HG03196 (cell line): Measurements from ENCODE around the gene RBM19.
"Not testable (repeated sequence)": the region's sequence is repeated elsewhere in the genome, so short reads cannot be mapped to it uniquely, and the experiment has no call there.

Source experiments
- ATAC-seq: cut with Tn5 transposase; IDR thresholded peaks from one replicate; pipeline ENCODE4 v1.9.1; 2021; ENCODE audit not compliant: unreplicated experiment

The RBM19 gene

GRCh38 chr12:113908584-113909100 is 57.5 kb downstream of the RBM19 start:
- no peak for ATAC-seq

DNA sequence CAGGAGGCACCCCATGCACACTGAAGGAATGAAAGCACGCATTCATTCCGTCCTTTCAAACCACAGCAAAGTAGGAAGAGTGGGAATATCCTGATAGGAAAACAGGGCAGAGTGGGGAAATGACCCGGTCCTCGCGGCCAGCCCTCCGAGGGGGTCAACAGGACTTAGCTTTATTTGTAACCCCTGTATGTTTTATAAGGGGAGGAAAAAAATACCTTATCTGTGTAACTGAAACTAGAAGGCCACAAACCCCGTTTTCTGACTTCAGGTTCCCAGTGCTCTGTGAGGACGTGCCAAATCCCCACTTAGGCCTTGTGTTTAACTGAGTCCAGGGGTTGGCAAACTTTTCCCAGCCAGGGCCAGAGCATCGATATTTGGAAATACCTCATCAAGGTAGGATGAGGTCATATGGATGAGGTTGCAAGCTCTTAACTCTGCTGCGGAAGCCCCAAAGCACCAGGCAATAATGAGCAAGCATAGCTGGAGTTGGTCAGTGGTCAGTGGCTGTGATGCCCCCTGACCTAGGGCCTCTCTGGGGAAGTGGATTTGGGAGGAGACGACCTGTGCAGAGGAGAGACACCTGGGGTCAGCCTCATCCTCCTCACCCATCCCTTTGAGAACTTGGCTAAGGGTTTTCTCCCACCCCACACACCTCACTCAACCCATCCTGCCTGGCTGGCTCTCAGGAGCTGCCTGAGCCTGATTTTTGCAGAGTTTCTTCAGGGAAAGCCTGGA is 58.5 kb downstream of the RBM19 start:
- ATAC-seq = no peak

- ATAC-seq = no peak
These were observed 59.5 kb downstream of the RBM19 start for GRCh38 chr12:113906411-113907200.

DNA sequence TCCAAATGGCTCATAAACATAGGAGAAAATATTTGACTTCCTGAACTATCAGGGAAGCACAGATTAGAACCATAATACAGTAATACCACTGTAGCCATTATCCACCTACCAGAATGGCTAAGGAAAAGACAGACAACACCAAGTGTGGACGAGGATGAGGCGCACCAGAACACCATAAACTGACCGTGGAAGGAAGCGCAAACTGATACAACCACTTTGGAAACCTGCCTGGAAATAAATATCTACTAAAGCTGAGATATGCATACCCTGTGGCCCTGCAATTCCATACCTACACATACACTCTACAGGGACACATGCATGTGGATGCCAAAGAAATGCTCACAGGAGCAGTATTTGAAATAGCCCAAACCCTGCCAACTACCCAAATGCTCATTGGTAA is 60.3 kb downstream of the RBM19 start:
- no peak for ATAC-seq

- ATAC-seq = no peak
These were observed 62.7 kb downstream of the RBM19 start for GRCh38 chr12:113903381-113903863.

GRCh38 chr12:113901319-113901718 is 64.8 kb downstream of the RBM19 start:
- not testable (repeated sequence) for ATAC-seq

GRCh38 chr12:113900716-113901115 is 65.4 kb downstream of the RBM19 start:
- no peak for ATAC-seq

DNA sequence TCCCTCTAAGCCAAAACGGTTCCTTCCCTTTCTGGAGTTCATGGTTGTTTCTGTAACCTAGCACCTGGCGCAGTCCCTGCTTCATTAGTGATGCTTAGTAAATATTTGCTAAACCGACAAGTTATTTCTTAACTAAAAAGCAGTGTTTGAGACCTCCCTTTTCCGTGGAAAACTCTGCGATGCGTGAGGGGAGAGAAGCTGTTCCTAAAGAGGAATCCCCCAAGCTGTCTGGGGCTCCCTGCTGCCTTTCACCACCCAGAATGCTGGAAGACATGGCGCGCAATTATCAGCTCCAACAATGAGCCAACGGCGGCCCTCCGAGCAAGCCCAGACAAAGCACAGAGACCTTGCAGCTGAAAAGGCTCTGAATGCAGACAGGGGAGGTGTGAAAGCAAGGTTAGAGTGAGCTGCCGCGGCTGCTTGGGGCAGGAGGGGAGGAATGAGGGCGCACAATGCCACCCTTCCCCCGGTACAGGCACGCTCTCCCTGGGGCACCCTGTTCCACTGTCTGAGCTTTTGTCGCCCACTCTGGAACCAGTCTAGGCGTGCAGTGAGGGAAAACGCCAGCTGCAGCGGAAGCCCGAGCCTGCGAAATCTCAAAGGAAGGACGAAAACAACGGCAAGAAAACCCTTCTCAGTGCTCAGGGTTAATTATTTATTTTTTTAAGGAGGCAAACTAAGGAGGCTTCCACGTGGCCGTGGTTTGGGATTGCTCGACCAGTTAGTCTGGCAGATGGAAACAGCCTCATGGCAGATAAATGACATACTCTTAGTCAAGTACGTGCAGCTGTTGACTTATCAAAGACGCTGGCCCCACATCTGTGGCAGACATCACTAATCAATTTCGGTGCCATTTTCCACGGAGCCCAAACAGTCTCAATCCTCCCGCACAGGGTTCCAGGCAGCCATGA is 66.3 kb downstream of the RBM19 start:
- ATAC-seq = no peak

DNA sequence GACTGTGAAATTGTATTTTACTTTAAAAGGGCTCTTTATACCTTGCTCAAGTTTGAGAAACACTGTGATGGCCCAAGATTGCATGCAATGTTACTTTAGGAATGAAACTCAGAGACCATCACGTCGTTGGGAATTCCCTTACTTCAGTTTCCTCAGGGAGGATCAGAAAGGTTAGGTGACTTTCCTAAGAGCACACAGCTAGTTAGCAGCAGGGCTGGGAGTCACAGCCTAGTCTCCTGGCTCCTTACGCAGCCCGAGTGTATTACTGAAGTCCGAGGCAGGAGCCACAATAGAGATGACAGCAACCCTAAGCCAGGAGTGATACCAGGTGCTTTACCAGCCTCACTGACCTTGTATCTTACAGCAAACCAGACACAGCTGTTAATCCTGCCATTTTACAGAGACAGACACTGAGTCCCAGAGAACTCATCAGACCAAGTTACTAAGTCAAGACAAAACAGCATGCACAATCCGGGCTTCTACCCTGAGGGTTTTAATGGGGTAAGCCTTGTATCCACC is 67.0 kb downstream of the RBM19 start:
- no peak for ATAC-seq

DNA sequence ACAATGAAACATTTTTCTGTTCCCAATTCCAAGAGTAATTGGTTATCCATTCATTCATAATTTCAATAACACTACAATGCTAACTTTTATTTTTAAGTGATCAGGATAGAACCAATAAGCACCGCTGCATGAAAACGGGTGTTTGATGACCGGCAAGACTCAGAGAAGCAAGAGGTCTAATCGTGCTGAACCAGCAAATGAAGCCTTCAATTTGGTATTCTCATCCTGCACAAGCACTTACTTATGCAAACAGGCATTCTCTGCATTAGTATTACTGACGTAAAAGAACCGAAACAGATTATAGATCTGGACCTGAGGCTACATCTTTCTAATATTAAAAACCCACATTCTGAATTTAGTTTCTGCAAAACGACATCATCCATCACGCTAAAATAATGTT is 67.7 kb downstream of the RBM19 start:
- no peak for ATAC-seq

- no peak for ATAC-seq
These were observed 68.7 kb downstream of the RBM19 start for GRCh38 chr12:113897406-113897805.

DNA sequence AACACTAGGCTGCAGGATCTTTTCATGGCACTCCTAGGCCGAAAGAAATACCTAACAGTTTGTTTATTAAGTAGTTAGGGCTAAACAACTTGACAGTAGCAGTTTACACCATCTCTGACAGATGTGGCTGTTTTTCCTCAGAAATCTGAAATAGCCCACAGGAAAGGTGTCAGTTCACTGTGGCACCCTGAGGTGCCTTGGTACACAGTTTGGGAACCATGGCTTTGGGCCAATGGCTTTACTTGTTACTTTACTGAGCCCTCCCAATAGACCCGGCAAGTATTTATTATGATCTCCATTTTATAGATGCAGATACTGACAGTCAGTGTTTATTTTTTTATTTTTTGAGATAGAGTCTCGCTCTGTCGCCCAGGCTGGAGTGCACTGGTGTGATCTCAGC is 69.3 kb downstream of the RBM19 start:
- ATAC-seq = no peak

DNA sequence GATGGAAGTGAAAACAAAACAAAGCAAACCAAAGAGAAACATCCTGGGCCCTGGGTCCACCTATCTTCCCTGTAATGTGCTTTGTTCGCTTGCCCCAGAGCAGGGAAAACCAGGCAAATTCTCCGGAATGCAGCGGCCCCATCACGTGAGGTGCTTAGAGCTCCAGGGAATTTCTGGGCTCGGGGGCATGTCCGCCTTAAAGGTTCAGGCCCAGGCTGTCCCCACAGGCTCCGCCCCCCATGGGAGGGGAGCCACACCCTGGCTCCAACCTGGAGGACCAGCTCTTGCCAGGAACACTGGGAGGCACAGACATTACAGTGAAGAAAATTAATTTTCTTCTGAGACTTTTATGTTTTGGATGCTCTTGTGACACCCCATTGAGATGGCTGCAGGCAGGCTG is 69.9 kb downstream of the RBM19 start:
- no peak for ATAC-seq

GRCh38 chr12:113895176-113895575 is 70.9 kb downstream of the RBM19 start:
- no peak for ATAC-seq

GRCh38 chr12:113894697-113895096 is 71.4 kb downstream of the RBM19 start:
- ATAC-seq = no peak

- no peak for ATAC-seq
These were observed 72.9 kb downstream of the RBM19 start for GRCh38 chr12:113893221-113893620.

GRCh38 chr12:113892556-113892955 is 73.6 kb downstream of the RBM19 start:
- ATAC-seq = no peak

GRCh38 chr12:113891739-113892520 is 74.2 kb downstream of the RBM19 start:
- ATAC-seq = no peak

DNA sequence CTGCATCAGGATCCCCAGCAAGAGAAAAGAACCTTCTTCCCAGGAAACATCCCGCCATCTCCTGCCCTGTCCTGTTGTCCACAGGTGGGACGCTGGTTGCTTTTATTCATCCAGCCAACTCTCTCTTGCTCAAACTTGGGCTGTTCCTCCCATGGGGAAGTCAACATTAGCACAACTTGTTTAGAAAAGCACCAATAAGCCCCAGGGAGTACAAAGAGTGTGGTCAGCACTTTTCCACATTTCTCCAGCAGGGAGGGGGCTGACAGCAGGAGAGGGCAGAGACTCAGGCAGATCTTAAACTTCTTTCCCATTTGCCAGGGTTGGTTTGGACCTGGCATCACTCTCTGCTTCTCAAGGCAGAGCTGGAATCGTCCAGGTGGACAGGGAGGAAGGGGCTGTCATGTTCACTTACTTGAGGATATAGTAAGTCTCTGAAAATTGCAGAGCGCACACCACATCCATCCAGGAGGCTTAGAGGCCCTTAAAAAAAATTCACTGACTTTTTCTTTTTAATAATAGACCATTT is 74.9 kb downstream of the RBM19 start:
- no peak for ATAC-seq
